GM23338 (cell line): Measurements from ENCODE around the gene PGM1. TPM values are rescaled to one million over a fixed set of nuclear protein-coding genes. Genes with fewer than 3 reads are reported as not detected.

ENCODE experiments used
- ATAC-seq: fragments of 200-7000 bp; cut with Tn5 transposase; 3 replicates; pipeline ENCODE4 v1.9.1; 2020
- DNase-seq: peaks from one replicate; pipeline ENCODE4 v3.0.0-alpha.2; 2015; ENCODE audit warnings: low spot score
- H2AFZ ChIP-seq: fragments of 200-600 bp; sonication (generic); 2 replicates; pipeline ENCODE4 v1.8.0; 2016; ENCODE audit warnings: antibody characterized with exemption, mild to moderate bottlenecking, moderate library complexity
- H3F3A ChIP-seq: fragments of 200-600 bp; sonication (generic); replicated peaks from 2 replicates; pipeline ENCODE4 v1.8.0; 2017; ENCODE audit warnings: antibody characterized with exemption, mixed run types, low read depth
- H3K27ac ChIP-seq: fragments of 200-600 bp; sonication (generic); 2 replicates; pipeline ENCODE4 v1.6.1; 2016; ENCODE audit warnings: low read depth
- H3K27me3 ChIP-seq: fragments of 200-600 bp; sonication (generic); 2 replicates; pipeline ENCODE4 v1.8.0; 2016; ENCODE audit warnings: mild to moderate bottlenecking, mixed run types, moderate library complexity; ENCODE audit not compliant: insufficient read depth
- H3K36me3 ChIP-seq: fragments of 200-600 bp; sonication (generic); 2 replicates; pipeline ENCODE4 v1.8.0; 2016; ENCODE audit warnings: mild to moderate bottlenecking; ENCODE audit not compliant: insufficient read depth
- H3K4me1 ChIP-seq: fragments of 200-600 bp; sonication (generic); 2 replicates; pipeline ENCODE4 v1.8.0; 2016; ENCODE audit warnings: mild to moderate bottlenecking, moderate library complexity; ENCODE audit not compliant: insufficient read depth
- H3K4me2 ChIP-seq: fragments of 200-600 bp; sonication (generic); 2 replicates; pipeline ENCODE4 v1.7.1; 2017; ENCODE audit warnings: mixed run types
- H3K4me3 ChIP-seq: fragments of 200-600 bp; sonication (generic); 2 replicates; pipeline ENCODE4 v1.6.1; 2016; ENCODE audit warnings: mixed run types
- H3K79me2 ChIP-seq: fragments of 200-600 bp; sonication (generic); replicated peaks from 2 replicates; pipeline ENCODE4 v1.8.0; 2017; ENCODE audit warnings: mild to moderate bottlenecking; ENCODE audit not compliant: insufficient read depth
- H3K9me2 ChIP-seq: fragments of 200-600 bp; sonication (generic); 2 replicates; pipeline ENCODE4 v1.8.0; 2017; ENCODE audit not compliant: insufficient read depth
- H4K20me1 ChIP-seq: fragments of 200-600 bp; sonication (generic); replicated peaks from 2 replicates; pipeline ENCODE4 v1.8.0; 2017; ENCODE audit warnings: mild to moderate bottlenecking; ENCODE audit not compliant: insufficient read depth
- H3K27ac Mint-ChIP-seq: 2 replicates; pipeline ENCODE4 v1.8.0; 2020; ENCODE audit warnings: inconsistent platforms, mild to moderate bottlenecking, moderate library complexity, mixed read lengths
- H3K27me3 Mint-ChIP-seq: 3 replicates; pipeline ENCODE4 v1.8.0; 2022; ENCODE audit warnings: low read depth, mild to moderate bottlenecking, moderate library complexity, mixed read lengths, inconsistent platforms; ENCODE audit not compliant: insufficient read depth, poor library complexity
- H3K36me3 Mint-ChIP-seq: 3 replicates; pipeline ENCODE4 v1.8.0; 2021; ENCODE audit warnings: low read depth, mild to moderate bottlenecking, inconsistent platforms, moderate library complexity, mixed read lengths
- H3K4me1 Mint-ChIP-seq: 3 replicates; pipeline ENCODE4 v1.8.0; 2020; ENCODE audit warnings: mild to moderate bottlenecking, inconsistent platforms, mixed read lengths
- H3K4me3 Mint-ChIP-seq: 3 replicates; pipeline ENCODE4 v1.8.0; 2021; ENCODE audit warnings: moderate library complexity, mild to moderate bottlenecking, inconsistent platforms, mixed read lengths
- H3K9me3 Mint-ChIP-seq: 3 replicates; pipeline ENCODE4 v1.8.0; 2020; ENCODE audit warnings: moderate library complexity, mild to moderate bottlenecking, inconsistent platforms, mixed read lengths
- CREB1 ChIP-seq: fragments of 250-450 bp; sonication (Bioruptor Pico); IDR thresholded peaks from 2 replicates; pipeline ENCODE4 v1.5.0; 2020; ENCODE audit warnings: low read depth, mild to moderate bottlenecking, moderate library complexity
- CTCF ChIP-seq, 2 experiments: fragments of 200-600 bp in 1 of 2; sonication (generic) in 1 of 2; conservative IDR thresholded peaks; 2 replicates each; pipeline versions ENCODE4 v1.5.1 to v1.6.1; 2016 to 2017; ENCODE audit warnings: antibody characterized with exemption in 2 of 2, low read depth in 2 of 2, mild to moderate bottlenecking in 2 of 2, moderate library complexity in 1 of 2
- ETS1 ChIP-seq: IDR thresholded peaks from 2 replicates; pipeline ENCODE4 v1.6.1; 2016; ENCODE audit warnings: antibody characterized with exemption
- EZH2 ChIP-seq: fragments of 200-600 bp; sonication (generic); IDR thresholded peaks from one replicate; pipeline ENCODE4 v1.8.0; 2017; ENCODE audit warnings: antibody characterized with exemption, mild to moderate bottlenecking, low read depth; ENCODE audit not compliant: unreplicated experiment
- EZH2phosphoT487 ChIP-seq: fragments of 200-600 bp; sonication (generic); IDR thresholded peaks from one replicate; pipeline ENCODE4 v1.8.1; 2018; ENCODE audit warnings: antibody characterized with exemption; ENCODE audit not compliant: unreplicated experiment
- JUNB ChIP-seq: IDR thresholded peaks from one replicate; pipeline ENCODE4 v1.6.1; 2016; ENCODE audit warnings: antibody characterized with exemption; ENCODE audit not compliant: unreplicated experiment
- NANOG ChIP-seq: IDR thresholded peaks from 2 replicates; pipeline ENCODE4 v1.6.1; 2016; ENCODE audit warnings: antibody characterized with exemption, borderline replicate concordance
- POLR2AphosphoS5 ChIP-seq: IDR thresholded peaks from 2 replicates; pipeline ENCODE4 v1.6.1; 2016; ENCODE audit warnings: antibody characterized with exemption, low read depth
- REST ChIP-seq: IDR thresholded peaks from one replicate; pipeline ENCODE4 v1.6.1; 2018; ENCODE audit warnings: antibody characterized with exemption; ENCODE audit not compliant: unreplicated experiment
- STAT1 ChIP-seq: IDR thresholded peaks from one replicate; pipeline ENCODE4 v1.6.1; 2016; ENCODE audit warnings: antibody characterized with exemption; ENCODE audit not compliant: unreplicated experiment
- ZNF114 ChIP-seq: fragments of 250-450 bp; sonication (Bioruptor Pico); IDR thresholded peaks from 2 replicates; pipeline ENCODE4 v1.5.0; 2020; ENCODE audit warnings: mild to moderate bottlenecking, moderate library complexity
- ZNF331 ChIP-seq: fragments of 250-450 bp; sonication (Bioruptor Pico); IDR thresholded peaks from 2 replicates; pipeline ENCODE4 v1.5.0; 2020; ENCODE audit warnings: low read depth, mild to moderate bottlenecking, moderate library complexity
- ZNF462 ChIP-seq: fragments of 250-450 bp; sonication (Bioruptor Pico); IDR thresholded peaks from 2 replicates; pipeline ENCODE4 v1.5.0; 2020; ENCODE audit warnings: mild to moderate bottlenecking, moderate library complexity
- polyA plus RNA-seq: library from polyadenylated mRNA; unstranded; fragments of >200 nt; fragmentation: Nextera tagmentation; extraction: Ambion mirVana; gene quantifications from 2 replicates; pipeline ENCODE4 v1.2.1, GENCODE V29; 2016
- total RNA-seq: library from RNA; depleted of rRNA; stranded (reverse); fragments of >200 nt; shearing (Covaris generic); gene quantifications from 2 replicates; pipeline ENCODE4 v1.2.3, GENCODE V29; 2014

The PGM1 gene
- total and polyA plus RNA-seq, 2 experiments from 2014 or later, result 20.9 to 71.9 TPM

- Histone ChIP-seq H3K27ac (no peak overlapping the region), H3K9me2 (no peaks in the 10 kb centered on the region), H3K27me3 (no peaks in the 10 kb centered on the region), H3K36me3 (no peaks in the 10 kb centered on the region), H2AFZ (no peak overlapping the region), H3F3A (no peaks in the 10 kb centered on the region), H3K4me2 (peak overlapping the region; percentile 45; the same call in 1 of the 2 replicates), H3K79me2 (peaks cover 4% of the 10 kb centered on the region; the same call in 1 of the 2 replicates), H4K20me1 (no peaks in the 10 kb centered on the region; the same call in 1 of the 2 replicates), H3K4me1 (peaks cover 30% of the 10 kb centered on the region), H3K4me3 (no peak overlapping the region)
- DNase-seq (no peak), ATAC-seq (peak; percentile 47)
- Mint-ChIP-seq H3K27ac (no peak overlapping the region), H3K9me3 (no peaks in the 10 kb centered on the region), H3K4me1 (peaks cover 35% of the 10 kb centered on the region), H3K4me3 (no peak overlapping the region), H3K27me3 (no peaks in the 10 kb centered on the region), H3K36me3 (no peaks in the 10 kb centered on the region)
- TF ChIP-seq JUNB (no peak), CREB1 (no peak), EZH2phosphoT487 (no peak), POLR2AphosphoS5 (no peak), NANOG (no peak), ETS1 (no peak), REST (no peak), CTCF (conservative IDR thresholded peaks at IDR 0.05; ENCODE audit: low read depth in 2 of 2) (no peak), EZH2 (no peak), ZNF114 (no peak), ZNF331 (CRISPR knock-in tag) (no peak), STAT1 (no peak), ZNF462 (no peak)
Measured at GRCh38 chr1:63612971-63613370, 19.8 kb downstream of the PGM1 start.
